ENCODE results near the gene PLEKHG7.

DNA sequence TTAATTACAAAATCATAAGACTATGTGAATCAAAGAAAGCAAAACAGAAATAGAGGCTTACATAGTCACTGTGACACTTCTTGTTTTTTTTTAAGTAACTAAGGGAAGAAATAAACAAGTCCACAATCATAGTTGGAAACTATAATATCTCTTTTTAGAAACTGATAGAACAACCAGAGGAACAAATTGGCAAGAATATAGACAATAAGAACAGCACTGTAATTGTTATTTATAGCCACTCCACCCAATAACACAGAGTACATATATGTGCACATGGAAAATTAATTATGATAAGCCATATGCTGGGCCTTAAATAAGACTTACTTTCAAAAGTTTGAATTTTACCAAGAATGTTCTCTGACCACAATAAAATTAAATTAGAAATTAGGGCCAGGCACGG is 101.1 kb downstream of the PLEKHG7 start:
- TF ChIP-seq CTCF (IDR thresholded peaks at IDR 0.05) (no peak), EZH2 (IDR thresholded peaks at IDR 0.05; ENCODE audit: borderline replicate concordance, insufficient read depth, low read depth, low read length, poor library complexity, severe bottlenecking) (no peak)

All from B cell (primary cell).